Measurements from ENCODE around the gene NKAIN2. TPM values are rescaled to one million over a fixed set of nuclear protein-coding genes. Genes with fewer than 3 reads are reported as not detected.

NKAIN2 gene
- total and polyA plus RNA-seq, 2 donors (not counting 3 experiments of a cell fraction or from before 2014, with no cell fraction given) = 0.03 TPM; not detected in 1

GRCh38 chr6:124368131-124368530 is 564.5 kb downstream of the NKAIN2 start:
- BruUV-seq (replicated peaks) = no TSS peak
- Histone ChIP-seq H3K9me3 (replicated peaks; ENCODE audit: control insufficient read depth, insufficient read depth, low read length) (no peaks in the 10 kb centered on the region), H3K79me2 (ENCODE audit: control insufficient read depth, insufficient read depth, low read length) (no peaks in the 10 kb centered on the region), H3K4me1 (ENCODE audit: control insufficient read depth, extremely low read depth, insufficient read depth, low read length) (no peaks in the 10 kb centered on the region), H3K27me3 (ENCODE audit: control insufficient read depth in 2 of 2, insufficient read depth in 2 of 2, low read length in 2 of 2) (no peaks in the 10 kb centered on the region), H4K20me1 (replicated peaks; ENCODE audit: control insufficient read depth, extremely low read depth, insufficient read depth, low read length) (no peaks in the 10 kb centered on the region), H3K4me2 (ENCODE audit: insufficient read depth, low read length) (no peak overlapping the region), H2AFZ (ENCODE audit: low read depth, low read length) (no peak overlapping the region), H3K9me1 (replicated peaks; ENCODE audit: control insufficient read depth, extremely low read depth, insufficient read depth, low read length) (no peaks in the 10 kb centered on the region), H3K4me3 (replicated peaks in 1 of 3; ENCODE audit: insufficient read depth in 1 of 3, low read depth in 1 of 3, low read length in 3 of 3) (no peak overlapping the region), H3K36me3 (ENCODE audit: control insufficient read depth in 2 of 2, extremely low read depth in 1 of 2, insufficient read depth in 2 of 2, low read length in 2 of 2) (no peaks in the 10 kb centered on the region), H3K9ac (replicated peaks; ENCODE audit: extremely low read depth, insufficient read depth, low read length) (no peak overlapping the region), H3K27ac (ENCODE audit: insufficient read depth, low read depth, low read length) (no peak overlapping the region)
- ChIA-PET POLR2A (no interaction called here), CTCF (no interaction called here)
- dilution Hi-C loops (cut with MboI; ENCODE audit: extremely low pct_ligation_motif_present, low sequenced_read_pairs) = no loop called here
- intact Hi-C loops (cut with micrococcal nuclease) = no loop called here
- DNase-seq (ENCODE audit: low read depth, low spot score) (no peak), FAIRE-seq (no peak)
- TF ChIP-seq EZH2 (IDR thresholded peaks at IDR 0.05; ENCODE audit: borderline replicate concordance, low read depth, low read length, severe bottlenecking) = no peak
- TF ChIP-seq CTCF (IDR thresholded peaks at IDR 0.05; ENCODE audit: extremely low read depth in 1 of 2, insufficient read depth in 1 of 2, low read depth in 1 of 2, low read length in 2 of 2) = no peak
- TF ChIP-seq POLR2A (IDR thresholded peaks at IDR 0.05; ENCODE audit: low read depth, low read length) = no peak

GRCh38 chr6:124371974-124372475 is 568.4 kb downstream of the NKAIN2 start:
- no TSS peak for BruUV-seq (replicated peaks)
- Histone ChIP-seq H3K4me3 (replicated peaks in 1 of 3; ENCODE audit: insufficient read depth in 1 of 3, low read depth in 1 of 3, low read length in 3 of 3) (no peak overlapping the region), H4K20me1 (replicated peaks; ENCODE audit: control insufficient read depth, extremely low read depth, insufficient read depth, low read length) (no peaks in the 10 kb centered on the region), H3K9me1 (replicated peaks; ENCODE audit: control insufficient read depth, extremely low read depth, insufficient read depth, low read length) (no peaks in the 10 kb centered on the region), H2AFZ (ENCODE audit: low read depth, low read length) (no peak overlapping the region), H3K27me3 (ENCODE audit: control insufficient read depth in 2 of 2, insufficient read depth in 2 of 2, low read length in 2 of 2) (no peaks in the 10 kb centered on the region), H3K79me2 (ENCODE audit: control insufficient read depth, insufficient read depth, low read length) (no peaks in the 10 kb centered on the region), H3K36me3 (ENCODE audit: control insufficient read depth in 2 of 2, extremely low read depth in 1 of 2, insufficient read depth in 2 of 2, low read length in 2 of 2) (no peaks in the 10 kb centered on the region), H3K9me3 (replicated peaks; ENCODE audit: control insufficient read depth, insufficient read depth, low read length) (no peaks in the 10 kb centered on the region), H3K27ac (ENCODE audit: insufficient read depth, low read depth, low read length) (no peak overlapping the region), H3K9ac (replicated peaks; ENCODE audit: extremely low read depth, insufficient read depth, low read length) (no peak overlapping the region), H3K4me1 (ENCODE audit: control insufficient read depth, extremely low read depth, insufficient read depth, low read length) (no peaks in the 10 kb centered on the region), H3K4me2 (ENCODE audit: insufficient read depth, low read length) (no peak overlapping the region)
- FAIRE-seq (no peak), DNase-seq (ENCODE audit: low read depth, low spot score) (no peak)
- dilution Hi-C loops (cut with MboI; ENCODE audit: extremely low pct_ligation_motif_present, low sequenced_read_pairs) = no loop called here
- no peak for TF ChIP-seq JUN (IDR thresholded peaks at IDR 0.05; ENCODE audit: borderline replicate concordance, insufficient read depth, insufficient read length, low read depth)
- no peak for TF ChIP-seq POLR2AphosphoS5 (IDR thresholded peaks at IDR 0.05; ENCODE audit: insufficient read depth, low read depth, low read length)
- no peak for TF ChIP-seq MAX (IDR thresholded peaks at IDR 0.05; ENCODE audit: insufficient read depth, insufficient read length)
- TF ChIP-seq EZH2 (IDR thresholded peaks at IDR 0.05; ENCODE audit: borderline replicate concordance, low read depth, low read length, severe bottlenecking) = no peak
- TF ChIP-seq MYC (IDR thresholded peaks at IDR 0.05; ENCODE audit: low read depth, low read length) = no peak
- TF ChIP-seq POLR2A (IDR thresholded peaks at IDR 0.05; ENCODE audit: low read depth, low read length) = no peak
- no peak for TF ChIP-seq CTCF (IDR thresholded peaks at IDR 0.05; ENCODE audit: extremely low read depth in 1 of 2, insufficient read depth in 1 of 2, low read depth in 1 of 2, low read length in 2 of 2)
- no peak for TF ChIP-seq GATA2 (IDR thresholded peaks at IDR 0.05; ENCODE audit: insufficient read depth, insufficient read length, low read depth, low read length)
- no peak for TF ChIP-seq FOS (IDR thresholded peaks at IDR 0.05; ENCODE audit: borderline replicate concordance, insufficient read depth, low read length)
- ChIA-PET POLR2A (no interaction called here), CTCF (no interaction called here)
- intact Hi-C loops (cut with micrococcal nuclease) = no loop called here
